Measurements from ENCODE around the gene CARM1. TPM values are rescaled to one million over a fixed set of nuclear protein-coding genes. Genes with fewer than 3 reads are reported as not detected.
A peak's percentile ranks its signal among the peaks of the same experiment; 100 is the strongest.

Gene CARM1
- total RNA-seq, 1 experiment from 2014 or later, result 103 TPM

GRCh38 chr19:10928563-10929401 lies 57.4 kb downstream of the CARM1 start, which contains the start of the genes TIMM29 and YIPF2 (continued):
- peak; percentile 97; the same call in 1 of the 2 replicates for TF ChIP-seq ZFX (IDR thresholded peaks at IDR 0.05)
- peak; percentile 94 for TF ChIP-seq CBX3 (IDR thresholded peaks at IDR 0.05; ENCODE audit: low read depth)
- TF ChIP-seq ZBTB33 (IDR thresholded peaks at IDR 0.05; ENCODE audit: extremely low read depth, insufficient replicate concordance, low read length), result peak; percentile 58
- TF ChIP-seq FOSL1 (IDR thresholded peaks at IDR 0.05; ENCODE audit: low read depth), result no peak
- TF ChIP-seq SP1 (IDR thresholded peaks at IDR 0.05; ENCODE audit: low read depth), result peak; percentile 61

GRCh38 chr19:10929402-10929794 lies 58.0 kb downstream of the CARM1 start:
- BruUV-seq (replicated peaks), result no TSS peak
- Histone ChIP-seq H2AFZ (ENCODE audit: low read depth, low read length, poor library complexity, severe bottlenecking) (no peak overlapping the region), H3K4me1 (ENCODE audit: control insufficient read depth in 1 of 2, insufficient read depth in 2 of 2, low read length in 2 of 2) (peaks cover 20 to 29% of the 10 kb centered on the region in 2 experiments), H3K27ac (ENCODE audit: low read depth, low read length) (peak overlapping the region; percentile 75), H3K9me3 (ENCODE audit: control insufficient read depth in 1 of 2, insufficient read depth in 1 of 2, low read depth in 1 of 2, low read length in 2 of 2) (no peaks in the 10 kb centered on the region), H3K36me3 (ENCODE audit: control insufficient read depth in 1 of 2, insufficient read depth in 2 of 2, low read length in 2 of 2) (peaks cover 0 to 5% of the 10 kb centered on the region in 2 experiments; a peak in 1 of 4 replicates), H3K4me3 (replicated peaks in 1 of 2; ENCODE audit: low read depth in 1 of 2, low read length in 2 of 2) (peak overlapping the region; percentile 89 to 96), H3K79me2 (ENCODE audit: insufficient read depth, low read length) (peaks cover 45% of the 10 kb centered on the region), H4K20me1 (ENCODE audit: insufficient read depth) (no peaks in the 10 kb centered on the region), H3K9ac (ENCODE audit: low read length) (peak overlapping the region; percentile 81), H3K4me2 (ENCODE audit: low read length) (peak overlapping the region; percentile 94), H3K27me3 (ENCODE audit: insufficient read depth, low read length) (no peaks in the 10 kb centered on the region), H3K9me2 (ENCODE audit: insufficient read depth) (no peaks in the 10 kb centered on the region)
- DNase-seq (ENCODE audit: low read depth, low spot score), result no peak
- POLR2A ChIA-PET, result no interaction called here
- TF ChIP-seq JUND (IDR thresholded peaks at IDR 0.05) (no peak), ZBTB33 (IDR thresholded peaks at IDR 0.05; ENCODE audit: extremely low read depth, insufficient replicate concordance, low read length) (no peak), CTCF (IDR thresholded peaks at IDR 0.05 in 2 of 3, conservative IDR thresholded peaks at IDR 0.05 in 1 of 3; ENCODE audit: borderline replicate concordance in 1 of 3, insufficient read depth in 1 of 3, low read depth in 2 of 3, low read length in 2 of 3) (no peak), CBX3 (IDR thresholded peaks at IDR 0.05; ENCODE audit: low read depth) (no peak), FOSL1 (IDR thresholded peaks at IDR 0.05; ENCODE audit: low read depth) (no peak), ATF3 (IDR thresholded peaks at IDR 0.05) (no peak), SRF (IDR thresholded peaks at IDR 0.05; ENCODE audit: low read depth) (no peak), SP1 (IDR thresholded peaks at IDR 0.05; ENCODE audit: low read depth) (no peak), EZH2 (IDR thresholded peaks at IDR 0.05) (no peak), TCF7L2 (IDR thresholded peaks at IDR 0.05; ENCODE audit: borderline replicate concordance, extremely low read depth, insufficient read depth, insufficient read length) (no peak), MAX (IDR thresholded peaks at IDR 0.05) (no peak), ZFX (IDR thresholded peaks at IDR 0.05) (no peak), POLR2AphosphoS5 (IDR thresholded peaks at IDR 0.05; ENCODE audit: low read depth, low read length) (no peak), POLR2A (IDR thresholded peaks at IDR 0.05; ENCODE audit: borderline replicate concordance, extremely low read depth, insufficient read depth, insufficient read length) (no peak), YY1 (IDR thresholded peaks at IDR 0.05; ENCODE audit: extremely low read depth, insufficient replicate concordance, low read depth, low read length) (no peak), ELF1 (IDR thresholded peaks at IDR 0.05; ENCODE audit: borderline replicate concordance, low read depth) (no peak), CEBPB (IDR thresholded peaks at IDR 0.05; ENCODE audit: low read depth) (no peak)
- no peak for ATAC-seq
- intact Hi-C loops (cut with micrococcal nuclease), result no loop called here
- RAD21 ChIA-PET (ENCODE audit: low non-redundant PET in 1 of 2, low total read pairs in 2 of 2, uncharacterized antibody in 2 of 2, unreplicated experiment in 2 of 2), result no interaction called here
- CTCF ChIA-PET, result interaction anchor here (1.6 kb wide), 1 partner anchor 12 kb away, joined by 6 read pairs; no protein-coding TSS in a partner anchor
